ENCODE data around the gene PEPD. TPM values are rescaled to one million over a fixed set of nuclear protein-coding genes. Genes with fewer than 3 reads are reported as not detected.

Gene PEPD
- total and polyA plus RNA-seq, 5 experiments from 2014 or later = 31.6 to 139 (median 117) TPM

DNA sequence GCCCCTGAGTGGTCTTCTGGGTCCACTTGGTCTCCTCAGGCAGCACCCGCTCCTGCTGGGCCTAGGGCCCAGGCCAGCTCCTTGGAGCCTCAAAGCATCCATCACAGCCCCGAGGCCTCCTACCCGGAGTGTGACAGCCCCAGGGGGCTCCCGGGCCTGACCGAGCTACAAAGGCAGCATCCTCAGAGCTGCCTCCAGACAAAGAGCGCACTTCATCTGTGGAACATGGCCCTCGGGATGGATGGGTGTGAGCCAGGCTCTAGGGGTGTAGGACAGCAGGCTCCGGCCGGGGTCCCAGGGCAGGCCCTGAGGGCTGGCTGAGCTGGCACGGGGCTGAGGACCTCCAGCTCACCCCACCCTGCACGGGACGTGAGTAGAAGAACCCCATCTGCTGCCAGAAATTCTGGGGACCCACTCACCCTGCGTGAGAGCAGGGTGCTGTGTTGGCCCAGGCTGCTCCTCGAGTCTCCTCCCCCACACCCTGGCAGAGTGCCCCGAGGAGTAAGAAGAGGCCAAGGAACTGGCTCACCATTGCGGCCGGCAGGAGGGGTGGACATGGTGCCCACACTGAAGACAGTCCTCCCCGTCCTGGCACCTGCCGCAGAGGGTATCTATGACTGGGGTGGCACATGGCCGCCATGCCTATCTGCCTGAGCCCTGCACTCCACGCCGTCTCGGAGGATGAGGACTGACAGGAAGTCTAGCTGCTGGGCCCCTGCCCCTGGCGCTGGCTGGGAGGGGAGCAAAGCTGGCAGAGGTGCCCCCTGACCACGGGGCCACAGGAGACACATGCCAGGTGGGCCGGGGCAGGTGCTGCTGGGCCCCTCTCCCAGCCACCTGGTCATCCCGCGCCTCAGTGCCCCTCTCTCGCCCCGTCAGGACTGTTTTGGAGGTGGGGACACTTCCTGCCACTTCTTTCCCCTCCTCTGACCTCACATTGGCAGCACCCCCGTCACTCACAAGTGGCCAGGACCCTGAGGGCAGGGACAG lies 125.7 kb downstream of the PEPD start:
- no peaks in the 10 kb centered on the region for H3K9me3 Mint-ChIP-seq
- POLR2A ChIA-PET = no interaction called here
- no peaks in the 10 kb centered on the region for H3K27me3 Mint-ChIP-seq

DNA sequence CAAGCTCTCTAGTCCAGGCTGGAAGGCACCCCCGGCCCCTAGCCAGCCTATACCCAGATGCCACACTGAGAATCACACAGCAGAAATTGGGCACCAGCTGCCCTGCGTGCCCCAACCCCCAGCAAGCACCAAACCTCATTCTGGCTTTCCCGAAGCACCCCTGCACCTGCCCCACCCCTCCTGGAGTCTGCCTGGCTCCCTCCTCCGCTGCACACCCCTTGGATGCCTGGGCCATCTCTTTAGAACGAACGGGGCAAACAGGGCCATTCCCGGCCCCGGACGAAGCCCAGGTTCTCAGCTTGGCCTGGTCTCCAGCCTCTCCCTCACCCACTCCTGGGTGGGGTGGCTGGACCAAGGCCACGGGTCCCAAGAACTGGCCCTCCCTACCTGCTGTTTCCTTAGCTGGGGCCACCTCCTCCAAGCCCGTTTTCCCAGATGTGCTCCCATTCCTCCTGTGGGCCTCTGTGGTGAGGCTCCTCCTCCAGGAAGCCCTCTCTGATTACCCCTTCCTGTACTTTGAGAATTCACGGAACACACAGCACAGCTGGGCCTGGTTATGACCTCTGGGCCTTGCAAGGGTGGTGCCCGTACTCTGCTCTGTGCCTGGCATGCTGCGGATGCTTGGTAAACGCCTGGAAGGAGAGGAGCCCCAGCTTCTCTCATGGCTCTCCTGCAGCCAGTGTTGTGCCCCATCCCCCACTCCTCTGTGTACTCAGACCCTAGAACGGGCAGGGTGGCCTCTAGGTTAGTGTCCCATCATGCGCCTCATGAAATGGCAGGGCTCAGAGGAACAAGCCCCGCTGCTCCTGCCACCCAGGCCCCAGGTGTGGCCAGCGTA lies 126.6 kb downstream of the PEPD start:
- no peak overlapping the region for H3K4me3 Mint-ChIP-seq
- H3K27ac Mint-ChIP-seq = no peak overlapping the region
- H3K27me3 Mint-ChIP-seq = no peaks in the 10 kb centered on the region
- H3K9me3 Mint-ChIP-seq = no peaks in the 10 kb centered on the region
- DNase-seq (peak in 1 of 10 donors; percentile 52), ATAC-seq (no peak)
- POLR2A ChIA-PET = no interaction called here
- H3K4me1 Mint-ChIP-seq = peaks cover 0 to 6% (median 2%) of the 10 kb centered on the region in 4 donors
- no peaks in the 10 kb centered on the region for H3K36me3 Mint-ChIP-seq

More for the DNA sequence above, 125.7 kb downstream of the PEPD start:
- H3K27ac Mint-ChIP-seq = peak overlapping the region in 1 of 10 donors; percentile 22
- DNase-seq (peak in 1 of 10 donors; percentile 45), ATAC-seq (no peak)
- H3K4me1 Mint-ChIP-seq = peaks cover 0 to 6% (median 2%) of the 10 kb centered on the region in 4 donors
- H3K4me3 Mint-ChIP-seq = no peak overlapping the region
- no peaks in the 10 kb centered on the region for H3K36me3 Mint-ChIP-seq

DNA sequence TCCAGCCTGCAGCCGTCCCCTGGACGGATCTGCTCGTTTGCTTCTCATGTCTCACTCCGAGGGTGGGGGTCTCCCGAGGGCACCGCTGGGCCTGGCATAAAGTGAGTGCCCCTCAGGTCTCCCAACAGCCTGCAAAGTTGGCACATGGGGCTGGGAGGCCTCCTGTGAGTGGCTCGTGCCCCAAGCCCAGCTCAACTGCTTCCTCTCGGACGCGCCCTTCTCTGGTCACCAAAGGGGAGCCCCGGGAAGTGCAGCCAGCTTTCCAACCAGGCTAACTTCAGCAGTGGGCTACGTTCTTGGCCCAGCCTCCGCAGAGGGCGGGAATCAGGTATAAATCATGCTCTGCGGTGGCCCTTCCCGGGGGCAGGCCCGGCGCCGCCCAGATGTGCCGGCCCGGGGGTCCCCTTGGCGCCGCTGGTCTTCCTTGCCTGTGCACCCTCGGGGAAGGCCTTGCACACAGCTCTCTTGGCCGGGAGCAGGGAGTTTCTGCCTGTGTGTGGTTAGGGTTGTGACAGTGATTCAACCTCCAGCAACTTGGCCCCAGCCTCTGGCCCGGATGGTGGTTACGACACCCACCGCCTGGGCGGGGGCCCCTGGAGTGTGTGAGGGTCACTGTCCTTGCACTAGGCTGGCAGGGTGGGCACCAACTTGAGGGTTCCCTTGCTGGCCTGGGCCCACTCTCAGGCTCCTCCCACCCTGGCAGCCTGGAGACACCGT lies 127.4 kb downstream of the PEPD start:
- ATAC-seq = no peak
- Mint-ChIP-seq H3K9me3 (no peaks in the 10 kb centered on the region), H3K27me3 (no peaks in the 10 kb centered on the region), H3K4me1 (peaks cover 0 to 6% (median 2%) of the 10 kb centered on the region in 4 donors), H3K36me3 (no peaks in the 10 kb centered on the region), H3K27ac (no peak overlapping the region), H3K4me3 (no peak overlapping the region)
- POLR2A ChIA-PET = no interaction called here
- peak in 1 of 10 donors; percentile 50 for DNase-seq

DNA sequence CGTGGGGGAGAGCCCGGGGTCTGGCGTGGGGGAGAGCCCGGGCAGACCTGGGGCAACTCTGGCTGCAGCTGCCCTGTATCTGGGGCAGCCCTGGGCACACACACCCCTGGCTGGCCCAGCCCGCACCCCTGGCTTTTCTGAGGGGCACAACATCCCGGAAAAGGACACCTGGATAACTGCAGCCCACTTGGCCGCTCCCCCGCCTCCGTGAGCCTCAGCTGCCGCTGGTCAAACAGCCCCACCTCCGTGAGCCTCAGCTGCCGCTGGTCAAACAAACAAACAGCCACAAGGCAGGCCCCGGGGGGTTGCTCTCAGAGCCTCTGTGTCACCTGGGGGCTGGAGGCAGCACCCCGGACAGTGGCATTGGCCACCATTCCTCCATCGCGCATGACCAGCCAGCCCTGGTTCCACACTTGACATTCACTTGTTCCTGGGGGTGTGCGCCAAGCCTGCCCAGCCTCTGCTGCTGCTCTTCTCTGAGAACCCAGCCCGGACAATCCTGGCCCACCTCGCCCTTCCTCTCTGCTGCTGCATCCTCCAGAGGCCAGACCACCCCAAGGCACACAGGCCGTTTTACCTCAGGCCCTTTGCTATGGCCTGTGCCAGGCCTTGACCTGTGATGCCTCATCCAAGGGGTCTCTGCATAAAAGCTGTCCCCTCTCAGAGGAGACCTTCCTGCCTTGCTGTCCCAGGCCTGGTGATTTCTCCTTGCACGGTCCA lies 128.1 kb downstream of the PEPD start:
- no peaks in the 10 kb centered on the region for H3K36me3 Mint-ChIP-seq
- no peak overlapping the region for H3K4me3 Mint-ChIP-seq
- ATAC-seq (no peak), DNase-seq (peak in 1 of 10 donors; percentile 47)
- no peak overlapping the region for H3K27ac Mint-ChIP-seq
- no peaks in the 10 kb centered on the region for H3K9me3 Mint-ChIP-seq
- POLR2A ChIA-PET = no interaction called here
- no peaks in the 10 kb centered on the region for H3K27me3 Mint-ChIP-seq
- H3K4me1 Mint-ChIP-seq = peaks cover 0 to 6% (median 2%) of the 10 kb centered on the region in 4 donors

DNA sequence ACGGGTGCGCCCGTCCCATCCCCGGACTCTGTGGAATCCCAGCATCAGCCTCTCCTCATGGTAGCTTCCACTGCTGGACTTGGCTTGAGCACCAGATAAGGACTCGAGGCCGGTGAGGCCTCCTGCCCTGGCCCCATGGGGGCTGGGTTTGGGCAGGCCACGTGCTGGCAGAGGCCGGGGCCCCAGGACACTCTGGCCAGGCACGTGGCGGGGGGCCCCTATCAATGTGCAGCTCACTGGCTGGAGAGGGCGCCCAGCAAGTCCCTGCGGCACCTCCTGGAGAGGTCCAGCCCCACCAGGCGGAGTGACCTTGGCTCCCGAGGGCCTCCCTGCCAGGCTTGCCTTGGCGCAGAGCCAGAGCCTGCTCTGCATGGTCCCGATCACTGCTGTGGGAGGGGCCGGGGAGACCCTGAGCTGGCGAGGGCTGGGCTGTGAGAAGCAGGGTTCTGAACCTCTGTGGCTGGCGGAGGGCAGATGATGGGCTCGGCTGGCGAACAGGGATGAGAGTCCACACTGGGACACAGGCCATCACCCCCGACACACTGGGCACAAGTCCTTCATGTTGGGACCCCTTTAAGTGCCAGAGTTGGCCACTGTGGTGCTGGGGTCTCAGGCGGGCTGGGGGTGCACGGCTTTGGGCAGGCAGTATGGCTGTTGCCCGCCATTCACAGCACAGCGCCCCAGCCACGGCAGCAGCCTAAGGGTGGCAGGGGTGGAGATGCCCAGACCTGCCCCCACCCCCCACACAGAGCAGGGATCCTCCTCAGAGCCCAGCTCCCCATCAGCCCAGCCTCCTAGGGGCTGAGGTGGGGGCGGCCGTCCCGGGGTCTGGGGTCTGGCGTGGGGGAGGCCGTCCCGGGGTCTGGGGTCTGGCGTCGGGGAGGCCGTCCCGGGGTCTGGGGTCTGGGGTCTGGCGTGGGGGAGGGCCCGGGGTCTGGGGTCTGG lies 129.0 kb downstream of the PEPD start:
- DNase-seq (no peak), ATAC-seq (no peak)
- H3K27ac Mint-ChIP-seq = no peak overlapping the region
- POLR2A ChIA-PET = no interaction called here
- peaks cover 0 to 6% (median 2%) of the 10 kb centered on the region in 4 donors for H3K4me1 Mint-ChIP-seq
- no peak overlapping the region for H3K4me3 Mint-ChIP-seq
- no peaks in the 10 kb centered on the region for H3K9me3 Mint-ChIP-seq
- H3K27me3 Mint-ChIP-seq = no peaks in the 10 kb centered on the region
- no peaks in the 10 kb centered on the region for H3K36me3 Mint-ChIP-seq

DNA sequence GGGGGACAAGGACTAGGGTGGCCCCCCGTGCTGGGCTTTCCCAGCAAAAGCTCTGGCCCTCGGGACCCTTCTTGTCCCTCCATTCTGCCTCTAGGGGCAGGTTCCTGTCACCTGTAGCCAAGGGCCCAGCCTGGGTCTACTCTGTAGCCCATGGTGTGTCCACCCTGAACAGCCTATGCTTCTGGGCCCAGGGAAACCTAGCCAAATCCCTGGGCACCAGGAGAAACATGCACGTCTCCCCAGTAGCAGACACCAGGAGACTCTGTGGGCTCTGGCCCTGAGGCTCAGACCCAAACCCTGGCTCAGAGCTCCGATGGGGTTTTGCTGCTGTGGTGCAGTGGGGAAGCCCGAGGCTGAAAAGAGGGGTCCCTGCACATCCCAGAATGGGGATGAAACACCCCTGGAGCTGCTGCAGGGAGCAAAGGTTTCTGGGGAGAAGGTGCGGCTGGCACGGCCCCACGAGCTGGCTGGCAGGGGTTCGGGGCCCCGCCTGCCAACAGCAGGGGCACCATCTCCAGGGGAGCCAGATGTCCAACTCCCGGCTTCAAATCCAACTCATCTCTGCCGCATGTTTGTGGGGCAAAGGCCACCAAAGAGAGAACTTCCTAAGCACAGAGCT lies 129.9 kb downstream of the PEPD start:
- H3K9me3 Mint-ChIP-seq = no peaks in the 10 kb centered on the region
- POLR2A ChIA-PET = no interaction called here
- H3K36me3 Mint-ChIP-seq = peaks cover 0 to 9% (median 0%) of the 10 kb centered on the region in 3 donors
- no peak for DNase-seq
- no peak overlapping the region for H3K4me3 Mint-ChIP-seq
- peaks cover 0 to 6% (median 2%) of the 10 kb centered on the region in 4 donors for H3K4me1 Mint-ChIP-seq
- H3K27me3 Mint-ChIP-seq = no peaks in the 10 kb centered on the region
- no peak for ATAC-seq
- no peak overlapping the region for H3K27ac Mint-ChIP-seq

DNA sequence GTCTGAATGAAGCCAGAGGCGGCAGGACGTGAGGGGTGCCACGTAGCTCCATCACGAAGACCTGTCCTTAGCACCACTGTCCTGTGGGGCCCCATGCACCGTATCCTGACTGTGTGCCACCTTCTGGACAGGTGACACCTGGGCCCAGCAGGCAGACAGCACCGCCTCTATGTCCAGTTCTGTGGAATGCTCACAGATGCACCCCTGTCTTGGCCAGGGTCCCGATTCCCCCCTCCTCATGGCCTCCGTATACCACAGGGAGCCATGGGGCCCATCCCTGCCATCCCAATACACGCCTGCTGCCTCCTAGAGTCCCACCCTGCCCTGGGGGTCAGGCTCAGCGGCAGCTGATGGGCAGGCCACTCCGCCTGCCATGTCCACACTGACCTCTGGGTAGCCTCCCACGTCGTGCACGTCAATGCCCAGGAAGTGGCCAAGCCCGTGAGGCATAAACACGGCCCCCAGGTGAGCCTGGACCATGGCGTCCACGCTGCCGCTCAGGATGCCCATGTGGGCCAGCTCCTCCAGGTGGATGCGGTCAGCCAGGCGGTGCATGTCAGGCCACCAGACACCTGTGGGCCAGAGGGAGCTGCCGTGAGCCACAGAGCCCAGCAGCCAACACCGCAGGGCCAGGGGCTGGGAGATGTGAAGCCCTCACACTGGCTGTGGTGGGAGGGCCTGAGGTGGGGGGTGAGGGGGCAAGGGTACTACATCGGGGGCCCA lies 130.5 kb downstream of the PEPD start:
- DNase-seq (no peak), ATAC-seq (no peak)
- Mint-ChIP-seq H3K27ac (no peak overlapping the region), H3K36me3 (peaks cover 0 to 11% (median 0%) of the 10 kb centered on the region in 3 donors), H3K4me1 (peaks cover 0 to 6% (median 2%) of the 10 kb centered on the region in 4 donors), H3K27me3 (no peaks in the 10 kb centered on the region), H3K4me3 (no peak overlapping the region), H3K9me3 (no peaks in the 10 kb centered on the region)
- POLR2A ChIA-PET = no interaction called here

DNA sequence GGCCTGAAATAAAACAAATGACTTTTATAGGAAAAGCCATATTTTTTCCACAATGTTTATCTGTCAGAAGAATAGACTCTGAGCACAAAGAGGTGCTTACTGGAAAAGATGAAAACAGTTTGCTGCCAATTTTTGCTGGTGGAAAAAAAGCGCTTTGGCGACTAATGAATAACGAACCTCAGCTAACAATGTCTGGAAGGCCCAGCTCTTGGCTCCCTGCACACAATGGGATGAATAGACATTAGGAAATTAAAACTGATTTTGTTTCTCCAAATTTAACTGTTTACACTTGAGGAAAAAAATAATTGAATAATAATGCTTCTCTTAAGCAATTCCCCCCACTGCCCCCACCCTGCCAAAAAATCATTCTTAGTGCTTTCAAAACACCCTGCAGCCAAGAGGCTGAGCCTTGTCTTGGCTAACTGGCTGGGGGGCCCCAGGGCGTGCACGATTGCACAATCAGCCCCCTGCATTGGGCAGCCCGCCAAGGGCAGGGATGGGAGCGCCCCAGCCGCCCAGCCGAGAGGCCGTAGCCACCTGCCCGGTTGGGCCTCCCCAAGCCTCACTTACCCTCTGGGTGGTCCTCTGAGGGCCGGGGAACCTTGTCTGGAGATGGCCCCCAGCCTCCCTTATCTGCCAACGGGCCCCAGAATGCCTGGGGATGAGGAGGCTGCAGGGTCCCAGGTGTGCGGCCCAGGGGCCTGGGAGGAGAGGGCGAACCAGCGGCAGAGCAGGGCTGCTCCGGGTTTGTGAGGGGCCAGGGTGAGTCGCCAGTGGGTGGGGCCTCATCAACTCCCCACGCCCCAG lies 131.3 kb downstream of the PEPD start:
- Mint-ChIP-seq H3K27me3 (no peaks in the 10 kb centered on the region), H3K27ac (no peak overlapping the region), H3K4me1 (peaks cover 0 to 6% (median 2%) of the 10 kb centered on the region in 4 donors), H3K9me3 (no peaks in the 10 kb centered on the region), H3K4me3 (no peak overlapping the region), H3K36me3 (peaks cover 0 to 11% (median 0%) of the 10 kb centered on the region in 3 donors)
- DNase-seq (no peak), ATAC-seq (no peak)
- POLR2A ChIA-PET = no interaction called here

DNA sequence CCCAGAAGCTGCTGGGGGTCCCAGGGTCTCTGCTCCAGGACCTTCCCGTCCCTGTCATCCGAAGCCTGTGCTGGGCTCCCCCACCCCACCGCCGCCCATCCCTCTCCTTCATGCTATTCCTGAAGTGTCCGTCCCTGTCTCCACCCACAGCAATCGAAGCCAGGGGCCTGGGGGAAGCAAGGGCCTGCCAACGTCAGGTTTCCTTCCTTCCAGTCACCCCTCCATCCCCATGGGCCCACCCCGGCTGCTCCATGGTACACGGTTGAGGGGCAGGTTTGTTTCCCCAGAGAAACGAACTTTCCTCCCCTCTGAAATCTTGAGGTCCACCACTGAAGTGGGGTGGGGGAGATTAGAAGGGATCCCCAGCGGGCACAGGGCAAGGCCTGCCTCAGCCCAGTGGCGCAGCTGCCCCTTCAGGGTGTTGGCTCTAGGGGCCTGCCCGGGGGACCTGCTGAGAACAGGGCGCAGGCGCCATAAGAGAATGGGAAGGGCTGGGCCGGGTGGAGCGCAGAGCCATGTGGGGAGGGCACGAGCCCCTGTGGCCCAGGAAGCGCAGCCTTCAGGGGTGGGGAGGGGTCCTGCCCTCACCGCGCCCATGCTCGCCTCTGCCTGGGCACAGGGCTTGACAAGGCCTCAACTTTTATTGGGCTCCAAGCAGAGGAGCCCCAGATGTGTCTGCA lies 132.0 kb downstream of the PEPD start:
- Mint-ChIP-seq H3K4me1 (peaks cover 0 to 6% (median 1%) of the 10 kb centered on the region in 4 donors), H3K9me3 (no peaks in the 10 kb centered on the region), H3K4me3 (no peak overlapping the region), H3K27ac (no peak overlapping the region), H3K27me3 (no peaks in the 10 kb centered on the region), H3K36me3 (peaks cover 0 to 11% (median 0%) of the 10 kb centered on the region in 3 donors)
- no peak for ATAC-seq
- POLR2A ChIA-PET = no interaction called here
- no peak for DNase-seq
